T-helper 22 cell (primary cell): Measurements from ENCODE around the gene SLC46A3.

ENCODE experiments used
- DNase-seq: peaks from one replicate; pipeline ENCODE4 v3.0.0-alpha.2; 2020; ENCODE audit warnings: low read depth

SLC46A3 gene

DNA sequence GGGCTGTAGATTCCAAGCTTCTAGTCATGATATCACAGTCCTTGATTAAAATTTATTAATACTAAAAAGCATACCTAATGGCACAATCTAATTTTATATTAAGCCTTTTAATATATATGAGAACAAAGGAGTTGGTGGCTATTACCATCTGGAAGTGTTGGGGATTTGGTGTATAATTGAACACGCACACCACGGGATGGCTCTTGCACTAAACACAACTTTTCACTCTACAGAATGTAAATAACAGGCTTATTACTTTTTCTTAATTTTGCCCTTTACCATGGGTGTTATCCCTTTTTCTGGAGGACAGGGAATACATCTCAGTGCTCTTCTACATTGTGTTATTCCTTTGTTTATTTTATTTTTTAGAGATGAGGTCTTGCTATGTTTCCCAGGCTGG lies 38.2 kb downstream of the SLC46A3 start:
- no peak for DNase-seq

- no peak for DNase-seq
These were observed 39.1 kb downstream of the SLC46A3 start for GRCh38 chr13:28679628-28680027.

- DNase-seq: no peak
These were observed 40.0 kb downstream of the SLC46A3 start for GRCh38 chr13:28678809-28679208.

GRCh38 chr13:28671126-28671792 lies 47.5 kb downstream of the SLC46A3 start:
- DNase-seq: no peak

GRCh38 chr13:28666897-28667488 lies 51.8 kb downstream of the SLC46A3 start:
- DNase-seq: no peak

DNA sequence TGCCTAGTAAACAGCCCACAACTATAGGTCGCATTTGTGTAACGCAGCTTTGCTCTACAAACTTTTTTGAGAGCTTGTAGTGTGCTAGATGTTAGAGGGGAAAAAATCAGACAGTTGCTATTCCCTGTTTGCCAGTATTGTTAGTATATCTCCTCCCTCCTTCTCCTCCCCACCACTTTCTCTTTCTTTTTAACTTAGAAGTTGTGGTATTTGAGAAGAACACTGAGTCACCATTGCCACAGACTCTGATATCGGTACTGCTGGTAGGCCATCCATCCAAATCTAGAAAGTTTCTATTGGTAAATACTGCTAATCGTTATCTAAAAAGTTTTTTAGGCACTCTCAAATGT lies 59.2 kb downstream of the SLC46A3 start:
- DNase-seq: no peak

- DNase-seq: peak; percentile 86
These were observed 59.8 kb downstream of the SLC46A3 start, which contains the start of gene POMP for GRCh38 chr13:28658796-28659620. Gene POMP (plus strand): TSS chr13:28659130. CDS start chr13:28659185, 55 bp downstream.

DNA sequence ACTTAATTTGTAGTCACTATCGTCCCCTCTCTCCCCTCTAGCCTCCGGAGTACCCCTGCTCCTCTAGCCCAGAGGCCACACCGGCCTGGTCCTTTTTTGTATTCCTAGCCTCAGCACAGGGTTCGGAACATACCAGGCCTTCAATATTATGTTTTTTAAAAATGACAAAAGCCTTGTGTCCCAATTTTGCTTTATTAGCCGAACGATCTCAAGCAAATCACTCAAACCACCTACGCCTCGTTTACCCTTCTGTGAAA lies 60.3 kb downstream of the SLC46A3 start:
- no peak for DNase-seq

GRCh38 chr13:28657784-28658538 lies 60.8 kb downstream of the SLC46A3 start:
- DNase-seq: no peak

DNA sequence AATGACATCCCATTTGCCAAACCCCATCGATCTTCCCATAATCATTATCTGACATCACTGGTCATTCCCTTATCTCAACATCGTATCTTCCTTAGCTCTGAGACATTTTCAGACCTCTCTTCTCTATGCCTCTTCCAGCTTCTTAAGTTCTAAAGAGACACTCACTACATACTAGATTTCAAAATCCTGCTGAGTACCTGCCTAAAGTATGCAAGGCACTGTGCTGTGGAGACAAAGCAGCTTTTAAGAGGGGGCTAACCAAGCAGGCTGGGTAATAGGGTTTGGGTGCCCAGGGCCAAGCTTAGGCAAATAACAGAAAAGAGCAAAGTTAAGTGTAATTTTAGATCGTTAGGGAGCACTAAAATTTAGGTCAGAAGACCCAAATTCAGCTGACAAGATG lies 63.2 kb downstream of the SLC46A3 start:
- no peak for DNase-seq

DNA sequence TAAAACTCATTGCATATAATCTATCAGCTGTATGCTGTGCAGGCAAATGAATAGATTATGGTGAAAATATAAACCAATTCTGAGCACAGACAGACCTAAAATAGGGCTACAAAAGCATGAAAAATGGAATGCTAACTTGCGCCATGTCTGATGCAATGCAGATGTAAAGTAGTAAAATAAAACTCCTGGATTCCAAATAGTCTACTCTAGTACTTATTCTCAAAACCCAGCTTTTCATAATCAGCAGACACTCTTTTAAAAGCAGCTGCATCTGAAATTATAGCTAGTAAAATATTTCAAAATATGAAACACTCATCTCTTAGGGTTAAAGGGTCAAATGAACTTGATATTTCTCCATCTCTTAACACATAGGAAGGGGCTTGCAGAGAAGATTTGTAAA lies 64.5 kb downstream of the SLC46A3 start:
- DNase-seq: no peak

DNA sequence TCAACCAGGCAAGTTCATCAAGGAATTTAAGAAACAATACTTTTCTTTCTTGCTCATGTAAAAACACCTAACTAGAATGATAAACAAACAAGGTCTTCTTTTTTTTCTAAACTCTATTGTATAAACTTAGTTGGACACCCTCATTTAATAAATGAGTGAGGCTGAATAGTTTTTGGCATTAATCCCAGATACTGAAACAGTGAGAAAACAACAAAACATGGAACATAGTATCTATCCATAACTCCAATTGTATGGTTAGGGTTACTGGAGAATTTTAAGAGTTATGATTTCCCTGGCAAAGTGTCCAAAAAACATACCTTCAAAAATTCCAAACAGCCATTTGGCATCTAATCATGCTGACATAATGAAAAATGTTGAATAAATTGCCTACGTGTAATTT lies 65.7 kb downstream of the SLC46A3 start:
- no peak for DNase-seq

DNA sequence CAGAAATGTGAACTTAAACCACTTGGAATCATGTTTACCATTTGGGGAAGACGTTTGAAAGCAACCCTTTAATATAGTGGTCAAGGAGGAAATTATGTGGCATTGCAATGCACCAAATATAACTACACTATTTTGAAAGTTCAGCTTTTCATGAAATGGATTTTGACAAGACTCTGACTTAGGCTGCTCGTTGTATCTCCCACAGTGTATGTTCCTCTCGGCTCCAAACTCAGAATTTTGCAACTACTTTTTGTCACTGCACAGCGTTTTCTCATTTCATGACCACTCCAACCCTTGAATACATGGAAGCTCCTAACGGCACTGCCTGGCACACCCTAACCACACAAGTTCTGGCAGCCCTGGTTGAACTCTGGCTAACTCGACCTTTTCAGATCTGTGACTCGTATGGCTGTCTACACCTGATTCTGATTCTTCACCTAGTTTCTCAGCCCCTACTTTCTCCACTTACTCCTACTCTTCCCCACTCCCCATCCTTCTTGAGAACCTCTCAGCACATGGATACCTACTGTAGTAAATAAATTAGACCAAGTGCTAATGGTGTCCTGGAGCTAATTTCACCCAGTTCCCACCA lies 66.9 kb downstream of the SLC46A3 start:
- DNase-seq: no peak

DNA sequence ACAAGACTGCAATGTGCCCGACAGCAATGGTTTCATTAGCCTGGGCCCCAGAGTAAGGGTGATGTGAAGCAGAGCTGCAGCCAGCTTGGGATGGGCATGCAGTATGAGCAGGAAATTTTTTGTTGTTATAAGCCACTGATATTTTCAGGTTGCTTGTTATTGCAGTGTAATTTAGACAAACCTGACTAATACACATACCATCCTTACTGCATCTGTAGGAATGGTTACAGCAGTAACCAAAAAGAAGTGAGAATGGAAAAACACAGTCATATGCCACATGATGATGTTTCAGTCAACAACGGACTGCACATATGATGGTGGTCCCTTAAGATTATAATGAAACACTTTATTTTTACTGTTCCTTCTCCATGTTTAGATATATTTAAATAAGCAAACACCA lies 68.5 kb downstream of the SLC46A3 start:
- DNase-seq: no peak
